WTC11 (cell line): ENCODE data around the gene SPNS2. TPM values are rescaled to one million over a fixed set of nuclear protein-coding genes. Genes with fewer than 3 reads are reported as not detected.

Experiments used
- ATAC-seq: fragments of 200-7000 bp; cut with Tn5 transposase; 2 replicates; pipeline ENCODE4 v1.10.0; 2021; ENCODE audit warnings: mild to moderate bottlenecking, moderate library complexity
- CTCF ChIA-PET: fragments of 300-600 bp; sonication (Branson Sonifier 250); formaldehyde crosslinking; loops from one replicate; lab custom pipeline; 2021; ENCODE audit warnings: antibody characterized with exemption; lab: Charles Lee
- POLR2A ChIA-PET: fragments of 350-600 bp; sonication (Branson Sonifier 250); formaldehyde crosslinking; loops from one replicate; lab custom pipeline; 2021; ENCODE audit warnings: antibody characterized with exemption; lab: Charles Lee
- DNase-seq: peaks from one replicate; pipeline ENCODE4 v3.0.0; 2021; ENCODE audit warnings: low spot score
- H3K27ac Mint-ChIP-seq: 2 replicates; pipeline ENCODE4 v1.8.0; 2021; ENCODE audit warnings: mixed read lengths
- H3K27me3 Mint-ChIP-seq: 2 replicates; pipeline ENCODE4 v1.8.0; 2021; ENCODE audit warnings: low read depth, mild to moderate bottlenecking, moderate library complexity, mixed read lengths
- H3K36me3 Mint-ChIP-seq: 2 replicates; pipeline ENCODE4 v1.8.0; 2021; ENCODE audit warnings: mixed read lengths
- H3K4me1 Mint-ChIP-seq: 2 replicates; pipeline ENCODE4 v1.8.0; 2022; ENCODE audit warnings: mixed read lengths
- H3K4me3 Mint-ChIP-seq: 2 replicates; pipeline ENCODE4 v1.8.0; 2021; ENCODE audit warnings: mild to moderate bottlenecking, moderate library complexity, mixed read lengths
- H3K9me3 Mint-ChIP-seq: 2 replicates; pipeline ENCODE4 v1.8.0; 2021; ENCODE audit warnings: mixed read lengths
- AR ChIP-seq: fragments of 250-450 bp; sonication (Bioruptor Pico); IDR thresholded peaks from 2 replicates; pipeline ENCODE4 v1.9.0; 2021; ENCODE audit warnings: mild to moderate bottlenecking
- ATF3 ChIP-seq: sonication (generic); formaldehyde crosslinking; conservative IDR thresholded peaks from 2 replicates; pipeline ENCODE4 v1.8.1; 2022; ENCODE audit warnings: mild to moderate bottlenecking, missing genetic modification reagents
- CBFB ChIP-seq: sonication (generic); formaldehyde crosslinking; IDR thresholded peaks from 2 replicates; pipeline ENCODE4 v1.8.1; 2022; ENCODE audit warnings: mild to moderate bottlenecking, low read depth, missing genetic modification reagents
- CDX4 ChIP-seq: fragments of 250-450 bp; sonication (Bioruptor Pico); IDR thresholded peaks from 2 replicates; pipeline ENCODE4 v1.9.0; 2021; ENCODE audit warnings: moderate library complexity, mild to moderate bottlenecking, inconsistent platforms, borderline replicate concordance
- ESRRA ChIP-seq: sonication (generic); formaldehyde crosslinking; IDR thresholded peaks from 2 replicates; pipeline ENCODE4 v1.8.1; 2022; ENCODE audit warnings: mild to moderate bottlenecking, missing genetic modification reagents, borderline replicate concordance
- JUN ChIP-seq: sonication (generic); formaldehyde crosslinking; IDR thresholded peaks from 2 replicates; pipeline ENCODE4 v1.8.0; 2023; ENCODE audit warnings: mild to moderate bottlenecking, missing genetic modification reagents
- MAX ChIP-seq: sonication (generic); formaldehyde crosslinking; IDR thresholded peaks from 2 replicates; pipeline ENCODE4 v1.8.0; 2022; ENCODE audit warnings: mild to moderate bottlenecking, missing genetic modification reagents
- NFATC4 ChIP-seq: fragments of 250-450 bp; sonication (Bioruptor Pico); IDR thresholded peaks from 2 replicates; pipeline ENCODE4 v1.9.0; 2021; ENCODE audit warnings: mild to moderate bottlenecking
- NFYB ChIP-seq: sonication (generic); formaldehyde crosslinking; conservative IDR thresholded peaks from 2 replicates; pipeline ENCODE4 v1.8.0; 2022; ENCODE audit warnings: low read depth, missing genetic modification reagents
- NR1H2 ChIP-seq: sonication (generic); formaldehyde crosslinking; IDR thresholded peaks from 2 replicates; pipeline ENCODE4 v1.9.0; 2021; ENCODE audit warnings: mild to moderate bottlenecking, moderate library complexity, missing genetic modification reagents
- OVOL2 ChIP-seq: fragments of 250-450 bp; sonication (Bioruptor Pico); IDR thresholded peaks from 2 replicates; pipeline ENCODE4 v1.9.0; 2021; ENCODE audit warnings: mild to moderate bottlenecking, borderline replicate concordance
- TP53 ChIP-seq: sonication (generic); formaldehyde crosslinking; IDR thresholded peaks from 2 replicates; pipeline ENCODE4 v1.8.1; 2023; ENCODE audit warnings: mild to moderate bottlenecking, missing genetic modification reagents
- ZNF219 ChIP-seq: sonication (generic); formaldehyde crosslinking; IDR thresholded peaks from 2 replicates; pipeline ENCODE4 v1.8.0; 2023; ENCODE audit warnings: missing genetic modification reagents, mild to moderate bottlenecking, borderline replicate concordance
- ZNF416 ChIP-seq: fragments of 250-450 bp; sonication (Bioruptor Pico); IDR thresholded peaks from 2 replicates; pipeline ENCODE4 v1.9.0; 2021; ENCODE audit warnings: mild to moderate bottlenecking, inconsistent platforms
- total RNA-seq: library from RNA; stranded (reverse); gene quantifications from 3 replicates; pipeline ENCODE4 v1.2.3, GENCODE V29; 2021
- TF ChIP-seq, protein P1 (sequence below): sonication (generic); formaldehyde crosslinking; IDR thresholded peaks from 2 replicates; pipeline ENCODE4 v1.8.1; 2022; ENCODE audit warnings: mild to moderate bottlenecking, missing genetic modification reagents, moderate library complexity, borderline replicate concordance
- TF ChIP-seq, protein P2 (sequence below): sonication (generic); formaldehyde crosslinking; IDR thresholded peaks from 2 replicates; pipeline ENCODE4 v1.8.0; 2022; ENCODE audit warnings: mild to moderate bottlenecking, missing genetic modification reagents

SPNS2 gene
- total RNA-seq, 1 experiment from 2014 or later: 0.87 TPM

GRCh38 chr17:4558347-4558971, 59.8 kb downstream of the SPNS2 start (continued):
- TF ChIP-seq, protein P1, sequence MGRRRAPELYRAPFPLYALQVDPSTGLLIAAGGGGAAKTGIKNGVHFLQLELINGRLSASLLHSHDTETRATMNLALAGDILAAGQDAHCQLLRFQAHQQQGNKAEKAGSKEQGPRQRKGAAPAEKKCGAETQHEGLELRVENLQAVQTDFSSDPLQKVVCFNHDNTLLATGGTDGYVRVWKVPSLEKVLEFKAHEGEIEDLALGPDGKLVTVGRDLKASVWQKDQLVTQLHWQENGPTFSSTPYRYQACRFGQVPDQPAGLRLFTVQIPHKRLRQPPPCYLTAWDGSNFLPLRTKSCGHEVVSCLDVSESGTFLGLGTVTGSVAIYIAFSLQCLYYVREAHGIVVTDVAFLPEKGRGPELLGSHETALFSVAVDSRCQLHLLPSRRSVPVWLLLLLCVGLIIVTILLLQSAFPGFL (CRISPR knock-in tag): no peak
- TF ChIP-seq, all 79 proteins: peak for 0

- ATAC-seq (no peak), DNase-seq (no peak)
- Mint-ChIP-seq H3K4me1 (peaks cover 26% of the 10 kb centered on the region), H3K27ac (no peak overlapping the region), H3K4me3 (no peak overlapping the region), H3K9me3 (no peaks in the 10 kb centered on the region), H3K36me3 (peaks cover under 1% of the 10 kb centered on the region; the same call in 1 of the 2 replicates), H3K27me3 (peaks cover 2% of the 10 kb centered on the region)
- ChIA-PET CTCF (interaction anchor here (0.6 to 2.1 kb wide), 4 partner anchors 25 to 116 kb away, joined by 3 to 5 read pairs (median 3); partner anchors contain the start of gene SMTNL2), POLR2A (no interaction called here)
- TF ChIP-seq NFYB (CRISPR knock-in tag) (no peak), NFATC4 (no peak), CDX4 (no peak), TP53 (CRISPR knock-in tag) (no peak), ATF3 (CRISPR knock-in tag) (no peak), ESRRA (no peak), NR1H2 (CRISPR knock-in tag) (no peak), JUN (CRISPR knock-in tag) (no peak), OVOL2 (CRISPR knock-in tag) (no peak), CBFB (CRISPR knock-in tag) (no peak), MAX (CRISPR knock-in tag) (no peak)
- TF ChIP-seq, protein P2, sequence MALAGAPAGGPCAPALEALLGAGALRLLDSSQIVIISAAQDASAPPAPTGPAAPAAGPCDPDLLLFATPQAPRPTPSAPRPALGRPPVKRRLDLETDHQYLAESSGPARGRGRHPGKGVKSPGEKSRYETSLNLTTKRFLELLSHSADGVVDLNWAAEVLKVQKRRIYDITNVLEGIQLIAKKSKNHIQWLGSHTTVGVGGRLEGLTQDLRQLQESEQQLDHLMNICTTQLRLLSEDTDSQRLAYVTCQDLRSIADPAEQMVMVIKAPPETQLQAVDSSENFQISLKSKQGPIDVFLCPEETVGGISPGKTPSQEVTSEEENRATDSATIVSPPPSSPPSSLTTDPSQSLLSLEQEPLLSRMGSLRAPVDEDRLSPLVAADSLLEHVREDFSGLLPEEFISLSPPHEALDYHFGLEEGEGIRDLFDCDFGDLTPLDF (CRISPR knock-in tag): no peak
Observed at GRCh38 chr17:4559139-4559791, 60.6 kb downstream of the SPNS2 start.

GRCh38 chr17:4559966-4560365, 61.3 kb downstream of the SPNS2 start:
- ATAC-seq (no peak), DNase-seq (no peak)
- peaks cover 2% of the 10 kb centered on the region for H3K27me3 Mint-ChIP-seq
- no peaks in the 10 kb centered on the region for H3K36me3 Mint-ChIP-seq
- no peak for TF ChIP-seq ZNF219 (CRISPR knock-in tag)
- no peak for TF ChIP-seq ZNF416 (CRISPR knock-in tag)
- no peak for TF ChIP-seq OVOL2 (CRISPR knock-in tag)
- no peak for TF ChIP-seq AR (CRISPR knock-in tag)
- no peak overlapping the region for H3K4me3 Mint-ChIP-seq
- ChIA-PET POLR2A (no interaction called here), CTCF (interaction anchor here (1.0 to 2.1 kb wide), 4 partner anchors 24 to 330 kb away, joined by 3 to 5 read pairs (median 3); partner anchors contain the start of gene SMTNL2)
- H3K27ac Mint-ChIP-seq: no peak overlapping the region
- H3K9me3 Mint-ChIP-seq: no peaks in the 10 kb centered on the region
- peaks cover 21% of the 10 kb centered on the region for H3K4me1 Mint-ChIP-seq
